K562 (cell line): ENCODE data around the gene HACL1. TPM values are rescaled to one million over a fixed set of nuclear protein-coding genes. Genes with fewer than 3 reads are reported as not detected.

Experiments
- CEBPZ ChIP-seq: fragments of 150-350 bp; IDR thresholded peaks from 2 replicates; pipeline ENCODE4 v1.6.1; 2014; ENCODE audit warnings: low read depth, mild to moderate bottlenecking, low read length, borderline replicate concordance
- CTCFL ChIP-seq: IDR thresholded peaks from 2 replicates; pipeline ENCODE4 v1.6.1; 2011; ENCODE audit warnings: borderline replicate concordance, low read depth, mild to moderate bottlenecking, moderate library complexity, low read length; ENCODE audit not compliant: insufficient read depth, poor library complexity, severe bottlenecking
- E2F4 ChIP-seq: sonication (generic); formaldehyde crosslinking; IDR thresholded peaks from 2 replicates; pipeline ENCODE4 v1.8.0; 2022; ENCODE audit warnings: mild to moderate bottlenecking, low read depth, missing genetic modification reagents
- FOXJ2 ChIP-seq: fragments of 200-800 bp; sonication (Bioruptor generic); IDR thresholded peaks from 2 replicates; pipeline ENCODE4 v1.6.1; 2016; ENCODE audit warnings: missing genetic modification characterization, missing compliant biosample characterization
- NUFIP1 ChIP-seq: fragments of 450-650 bp; IDR thresholded peaks from 2 replicates; pipeline ENCODE4 v1.6.1; 2018; ENCODE audit not compliant: partially characterized antibody
- TFE3 ChIP-seq: fragments of 450-650 bp; formaldehyde crosslinking; IDR thresholded peaks from 2 replicates; pipeline ENCODE4 v1.4.0; 2020; ENCODE audit warnings: mild to moderate bottlenecking, mixed read lengths
- ZFPM2 ChIP-seq: fragments of 250-450 bp; sonication (Bioruptor Pico); IDR thresholded peaks from 2 replicates; pipeline ENCODE4 v1.5.1; 2022; ENCODE audit warnings: mild to moderate bottlenecking
- ZNF175 ChIP-seq: fragments of 200-800 bp; sonication (Bioruptor generic); IDR thresholded peaks from 2 replicates; pipeline ENCODE4 v1.6.1; 2016; ENCODE audit warnings: low read depth, mild to moderate bottlenecking, missing genetic modification characterization, missing compliant biosample characterization
- ZNF407 ChIP-seq: fragments of 450-650 bp; IDR thresholded peaks from 2 replicates; pipeline ENCODE4 v1.6.1; 2016; ENCODE audit warnings: low read depth
- ZNF707 ChIP-seq: fragments of 250-450 bp; sonication (Bioruptor Pico); conservative IDR thresholded peaks from 2 replicates; pipeline ENCODE4 v1.8.0; 2022; ENCODE audit warnings: inconsistent platforms, mild to moderate bottlenecking, moderate library complexity
- polyA plus RNA-seq, 8 experiments: library from polyadenylated mRNA; depleted of rRNA in 4 of 8; stranded (reverse) in 5 of 8; unstranded in 3 of 8; fragments of >200 nt; fragmentation: Nextera tagmentation in 2 of 8; fragmentation: Illumina TruSeq in 1 of 8; extraction: Ambion mirVana in 2 of 8; extraction: Trizol in 1 of 8; gene quantifications; 2 replicates each; pipeline versions ENCODE4 v1.2.1 to v1.2.3, GENCODE V29; 2011 to 2014; ENCODE audit warnings: inconsistent platforms in 1 of 8, missing spikeins in 1 of 8
- total RNA-seq, 7 experiments: library from RNA; depleted of rRNA in 6 of 7; stranded (reverse); fragments of >200 nt in 6 of 7; fragmentation: Illumina TruSeq in 2 of 7; extraction: Trizol in 2 of 7; gene quantifications; 2 replicates each; pipeline versions ENCODE4 v1.2.1 to v1.2.3, GENCODE V29; 2011 to 2021; ENCODE audit warnings: low replicate concordance in 1 of 7

Gene HACL1
- total and polyA plus RNA-seq, 9 of the 15 experiments (the other 6 are each of a cell fraction or from before 2014, with no cell fraction given) = 18.9 to 61.5 (median 30.5) TPM

- TF ChIP-seq CTCFL = no peak
- no peak for TF ChIP-seq TFE3 (CRISPR knock-in tag)
- TF ChIP-seq CEBPZ = no peak
- TF ChIP-seq NUFIP1 = no peak
- TF ChIP-seq FOXJ2 = 0 out of 2 replicates have a peak, but pooled peaks have one; percentile 44
- TF ChIP-seq ZNF407 = no peak
- TF ChIP-seq ZNF707 (CRISPR knock-in tag) = no peak
- no peak for TF ChIP-seq ZFPM2 (CRISPR knock-in tag)
- no peak for TF ChIP-seq E2F4 (CRISPR knock-in tag)
- TF ChIP-seq ZNF175 = no peak
These were observed 74.3 kb downstream of the HACL1 start (continued) for GRCh38 chr3:15527031-15527459.
